Lower leg skin (tissue), 4 donors: ENCODE data around the gene PPIL6. TPM values are rescaled to one million over a fixed set of nuclear protein-coding genes. Genes with fewer than 3 reads are reported as not detected.

ENCODE experiments used
- DNase-seq, 2 donors: peaks; one replicate each; pipeline ENCODE4 v3.0.0-alpha.2; 2019; ENCODE audit warnings: low spot score in 2 of 2
- H3K4me3 ChIP-seq: fragments of 200-600 bp; sonication (generic); 2 replicates; pipeline ENCODE4 v1.5.1; 2017; ENCODE audit warnings: mild to moderate bottlenecking, low read depth; ENCODE audit not compliant: poor library complexity, severe bottlenecking
- CTCF ChIP-seq, 3 donors: fragments of 450-650 bp; IDR thresholded peaks; one replicate each; pipeline ENCODE4 v1.5.1; 2016; ENCODE audit warnings: antibody characterized with exemption in 3 of 3, mild to moderate bottlenecking in 3 of 3, moderate library complexity in 2 of 3
- POLR2A ChIP-seq, 2 donors: fragments of 450-650 bp; IDR thresholded peaks; one replicate each; pipeline ENCODE4 v1.6.1; 2016 to 2017; ENCODE audit warnings: antibody characterized with exemption in 2 of 2, mild to moderate bottlenecking in 1 of 2, moderate library complexity in 1 of 2
- WGBS, 2 donors: methylation state at CpG; one replicate each; pipeline ENCODE4 v1.1.5; 2018; 5-methylcytosine and 5-hydroxymethylcytosine counted together
- intact Hi-C: fragments of 100-400 bp; cut with DNase I; formaldehyde crosslinking; loops from one replicate; pipeline ENCODE4 v1.15.0; 2023; ENCODE audit warnings: low total_unique reads
- total RNA-seq, 4 donors: library from RNA; depleted of rRNA; stranded (reverse); fragments of >200 nt; gene quantifications; one replicate each; pipeline ENCODE4 v1.1.0, GENCODE V29; 2016

Gene PPIL6
- 1 to 10 TPM; 1.5 to 9.1 (median 2.3) TPM for total RNA-seq

- TF ChIP-seq CTCF (IDR thresholded peaks at IDR 0.05), result no peak
- TF ChIP-seq POLR2A (IDR thresholded peaks at IDR 0.05), result no peak
- peak within 1 kb of the TSS; percentile 74 for H3K4me3 ChIP-seq
- peak; percentile 83 to 96 for DNase-seq
- 0 to 1% methylated on average over 12 to 28 of the region's 102 CpGs for WGBS, 2 donors
- intact Hi-C loops, result no loop called here
Observed at GRCh38 chr6:109440331-109441068, at the start of gene PPIL6, which contains the start of gene SMPD2. Gene PPIL6 (minus strand): TSS chr6:109440628. CDS start chr6:109440590, 38 bp downstream. Gene SMPD2 (plus strand): TSS chr6:109440724. CDS start chr6:109441122, 398 bp downstream.

DNA sequence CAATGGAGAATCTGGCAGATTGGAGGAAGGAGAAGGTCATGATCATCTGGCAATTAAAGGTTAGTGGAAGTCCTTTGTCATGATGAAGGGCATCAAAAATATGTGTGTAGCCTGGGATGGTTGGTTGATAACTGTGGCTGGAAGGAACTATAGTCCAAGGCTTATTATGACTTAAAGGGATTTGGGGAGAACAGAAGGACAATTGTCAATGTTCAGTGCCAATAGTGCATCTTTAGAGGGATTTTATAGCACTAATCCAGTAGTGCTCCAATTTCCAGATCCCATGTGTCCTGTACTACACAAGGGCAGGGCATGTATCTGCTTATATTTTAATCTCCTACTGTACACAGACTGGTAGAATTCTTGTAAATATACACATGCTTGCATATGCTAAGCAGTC is 47.6 kb upstream of the PPIL6 start:
- intact Hi-C loops, result no loop called here
- DNase-seq, result no peak
- TF ChIP-seq POLR2A (IDR thresholded peaks at IDR 0.05) (no peak), CTCF (IDR thresholded peaks at IDR 0.05) (no peak)
- no peak overlapping the region for H3K4me3 ChIP-seq

GRCh38 chr6:109486068-109486467 is 45.6 kb upstream of the PPIL6 start:
- WGBS, 2 donors, result 85 to 93% methylated on average over 1 of the region's 1 CpG
- intact Hi-C loops, result no loop called here
- TF ChIP-seq POLR2A (IDR thresholded peaks at IDR 0.05), result no peak
- H3K4me3 ChIP-seq, result no peak overlapping the region
- DNase-seq, result no peak

DNA sequence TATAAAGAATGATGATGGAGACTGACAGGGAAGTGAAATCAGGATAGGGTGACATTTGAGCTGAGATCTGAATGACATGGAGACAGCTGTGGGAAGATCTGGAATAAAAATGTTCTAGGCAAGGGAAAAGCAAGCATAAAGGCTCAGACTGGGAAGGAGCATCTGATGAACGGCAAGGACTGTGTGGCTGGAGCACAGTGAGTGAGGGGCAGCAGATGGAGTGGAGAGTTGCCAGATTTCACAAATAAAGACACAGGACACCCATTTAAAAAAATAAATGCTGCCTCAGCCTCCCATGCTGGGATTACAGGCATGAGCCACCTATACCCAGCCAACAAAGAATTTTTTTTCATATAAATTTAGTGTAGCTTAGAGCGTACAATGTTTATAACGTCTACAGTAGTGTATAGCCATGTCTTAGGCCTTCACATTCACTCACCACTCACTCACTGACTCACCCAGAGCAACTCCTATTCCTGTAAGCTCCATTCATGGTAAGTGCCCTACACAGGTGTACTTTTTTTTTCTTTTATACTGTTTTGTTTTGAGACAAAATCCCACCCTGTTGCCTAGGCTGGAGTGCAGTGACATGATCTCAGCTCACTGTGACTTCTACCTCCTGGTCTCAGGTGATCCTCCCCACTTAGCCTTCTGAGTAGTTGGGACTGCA is 45.0 kb upstream of the PPIL6 start:
- TF ChIP-seq CTCF (IDR thresholded peaks at IDR 0.05) (no peak), POLR2A (IDR thresholded peaks at IDR 0.05) (no peak)
- DNase-seq, result no peak
- WGBS, 2 donors, result 77 to 81% methylated on average over 3 of the region's 3 CpGs
- no peak overlapping the region for H3K4me3 ChIP-seq
- intact Hi-C loops, result no loop called here

GRCh38 chr6:109484122-109484521 is 43.7 kb upstream of the PPIL6 start:
- H3K4me3 ChIP-seq, result no peak overlapping the region
- intact Hi-C loops, result no loop called here
- no peak for DNase-seq
- no peak for TF ChIP-seq POLR2A (IDR thresholded peaks at IDR 0.05)
- no peak for TF ChIP-seq CTCF (IDR thresholded peaks at IDR 0.05)
- whole genome bisulfite sequencing, 2 donors, result 27 to 30% methylated on average over 3 of the region's 3 CpGs

- 1 to 2% methylated on average over 6 of the region's 6 CpGs for WGBS, 2 donors
- no peak overlapping the region for H3K4me3 ChIP-seq
- no peak for DNase-seq
- TF ChIP-seq CTCF (IDR thresholded peaks at IDR 0.05) (no peak), POLR2A (IDR thresholded peaks at IDR 0.05) (no peak)
- intact Hi-C loops, result no loop called here
Observed at GRCh38 chr6:109483735-109484057, 43.3 kb upstream of the PPIL6 start.
